IPS-NIHi7 (cell line): ENCODE data around the gene RPAP2.

Source experiments
- DNase-seq: peaks from one replicate; pipeline ENCODE4 v3.0.0; 2012; ENCODE audit warnings: mixed read lengths; ENCODE audit errors: extremely low spot score

The RPAP2 gene

DNA sequence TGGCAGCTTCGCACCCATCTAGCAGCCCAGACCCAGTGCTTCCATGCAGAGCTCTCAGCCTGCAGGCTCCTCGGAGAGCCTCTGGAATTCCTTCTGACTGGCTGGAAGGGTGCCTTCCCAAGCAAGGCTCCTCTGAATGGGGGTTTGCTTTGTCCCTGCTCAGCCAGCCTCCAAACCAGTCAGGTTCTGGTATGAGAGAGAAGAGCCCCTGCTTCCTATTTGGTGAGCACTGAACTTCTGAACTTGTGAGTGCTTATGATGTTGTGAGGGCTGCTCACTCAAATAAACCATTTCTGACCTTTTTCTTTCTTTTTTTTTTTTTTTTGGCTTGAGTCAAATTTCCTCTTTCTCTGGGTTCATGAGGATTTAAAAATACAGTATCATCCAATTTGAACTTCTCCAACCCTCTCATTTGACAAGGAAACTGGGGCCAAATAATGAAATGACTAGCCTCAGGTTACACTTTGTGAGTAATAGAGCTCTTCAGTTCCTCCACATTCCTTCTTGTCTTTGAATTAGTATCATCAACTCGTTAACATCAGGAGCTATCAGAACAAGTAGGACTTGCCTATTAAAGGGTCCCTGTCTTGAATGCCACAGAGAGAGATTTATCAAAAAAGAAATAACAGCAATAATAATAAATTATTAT lies 148.3 kb downstream of the RPAP2 start:
- peak; percentile 65 for DNase-seq

DNA sequence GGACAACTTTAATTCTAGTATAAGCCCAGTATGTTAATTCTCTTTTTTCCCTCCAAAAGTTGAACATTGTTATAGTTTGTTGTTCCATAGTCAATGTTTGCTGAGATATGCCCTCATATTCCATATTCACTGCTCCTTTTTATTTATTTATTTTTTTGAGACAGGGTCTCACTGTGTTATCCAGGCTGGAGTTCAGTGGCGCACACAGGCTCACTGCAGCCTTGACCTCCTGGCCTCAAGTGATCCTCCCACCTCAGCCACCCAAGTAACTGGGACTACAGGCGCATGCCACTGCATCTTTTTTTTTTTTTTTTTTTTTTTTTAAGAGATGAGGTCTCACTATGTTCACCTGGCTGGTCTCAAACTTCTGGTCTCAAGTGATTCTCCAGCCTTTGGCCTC lies 149.1 kb downstream of the RPAP2 start:
- DNase-seq, result no peak
